ENCODE measurements around the gene RND2. TPM values are rescaled to one million over a fixed set of nuclear protein-coding genes. Genes with fewer than 3 reads are reported as not detected.
"Not testable (repeated sequence)": the region's sequence is repeated elsewhere in the genome, so short reads cannot be mapped to it uniquely, and the experiment has no call there.

RND2 gene
- total and polyA plus RNA-seq, 2 of the 13 experiments (the other 11 are each of a cell fraction or from before 2014, with no cell fraction given): 0.05 to 0.11 TPM

GRCh38 chr17:43000894-43001293, 24.1 kb upstream of the RND2 start:
- DNase-seq (ENCODE audit: low spot score); CTCF ChIA-PET (ENCODE audit: low intra/inter-chr PET ratio, low total read pairs); H3K9ac ChIP-seq (ENCODE audit: insufficient read depth, low read depth, low read length); H2AFZ ChIP-seq (ENCODE audit: low read length); BruUV-seq (replicated peaks); H3K9me3 ChIP-seq (ENCODE audit: low read length); ATAC-seq; H3K4me3 ChIP-seq (replicated peaks in 1 of 3; ENCODE audit: insufficient read depth in 1 of 3, low read depth in 2 of 3, low read length in 3 of 3); H3K27me3 ChIP-seq (ENCODE audit: control insufficient read depth in 1 of 2, insufficient read depth in 2 of 2, low read length in 2 of 2); H3K27ac ChIP-seq (ENCODE audit: extremely low read length, insufficient read depth, low read length); FAIRE-seq; in situ Hi-C loops (cut with HindIII; ENCODE audit: extremely low pct_ligation_motif_present, low pct_unique_long_range_greater_than_20kb); intact Hi-C loops (cut with micrococcal nuclease; ENCODE audit: unreplicated experiment): not testable (repeated sequence)
- Histone ChIP-seq H3K36me3 (replicated peaks in 1 of 2; ENCODE audit: control insufficient read depth in 1 of 2, insufficient read depth in 2 of 2, low read length in 2 of 2) (peaks cover 14 to 33% of the 10 kb centered on the region in 2 experiments), H3K4me2 (ENCODE audit: low read depth, low read length) (0 out of 2 replicates have a peak overlapping the region, but pooled peaks have one; percentile 13), H4K20me1 (ENCODE audit: insufficient read depth, low read length) (peaks cover 27% of the 10 kb centered on the region), H3K4me1 (ENCODE audit: insufficient read depth, low read length) (peaks cover 67% of the 10 kb centered on the region), H3K79me2 (ENCODE audit: insufficient read depth, low read length) (peaks cover 21% of the 10 kb centered on the region)
- WGBS (ENCODE audit: low lambda C conversion rate): 99% methylated on average over 13 of the region's 13 CpGs
- TF ChIP-seq ZNF75D (CRISPR knock-in tag; IDR thresholded peaks at IDR 0.05; ENCODE audit: borderline replicate concordance): 0 out of 2 replicates have a peak, but pooled peaks have one; percentile 36
- TF ChIP-seq SSRP1 (CRISPR knock-in tag; IDR thresholded peaks at IDR 0.05): 0 out of 2 replicates have a peak, but pooled peaks have one; percentile 25
- peak in 1 of 2 experiments; percentile 30; a peak in 1 of 4 replicates for TF ChIP-seq POLR2A (IDR thresholded peaks at IDR 0.05; ENCODE audit: insufficient read depth in 1 of 2, low read depth in 2 of 2, low read length in 2 of 2)
- TF ChIP-seq ZNF687 (CRISPR knock-in tag; IDR thresholded peaks at IDR 0.05): peak; percentile 16
- POLR2A ChIA-PET: interaction anchor here (0.8 to 1.9 kb wide), 3 partner anchors 10 to 26 kb away, joined by 3 to 12 read pairs (median 5); no protein-coding TSS in a partner anchor

All from HepG2 (cell line).